ENCODE measurements around the gene CCDC74A.

GRCh38 chr2:131509615-131510014, 18.1 kb upstream of the CCDC74A start:
- no peak for TF ChIP-seq EZH2 (IDR thresholded peaks at IDR 0.05; ENCODE audit: low read depth)
- no peak for TF ChIP-seq CTCF (conservative IDR thresholded peaks at IDR 0.05)
